Mesenteric fat pad (tissue), 1 donor: ENCODE data around the gene GFRA3. TPM values are rescaled to one million over a fixed set of nuclear protein-coding genes. Genes with fewer than 3 reads are reported as not detected.

Experiments used
- total RNA-seq: library from RNA; stranded (reverse); fragmentation: NEBNext Ultra II Directional; extraction: Animal tissue kit (Norgen Biotek cat#: 25700); gene quantifications from one replicate; pipeline ENCODE4 v1.2.1, GENCODE V29; 2021
- donor health status: DM: yes; HTN: yes; CAD: no.

The GFRA3 gene
- total RNA-seq, 1 donor from 2014 or later: not detected

Other genes with a start within 250 kb of the GFRA3 start
- 39.3 TPM for gene FAM13B, start 241.5 kb downstream of the GFRA3 start, total RNA-seq
- not detected for gene WNT8A, start 190.6 kb downstream of the GFRA3 start, total RNA-seq
- gene NME5, start 135.2 kb downstream of the GFRA3 start, total RNA-seq: 0.71 TPM
- gene BRD8, start 96.0 kb downstream of the GFRA3 start, total RNA-seq: 23.8 TPM
- gene KIF20A, start 95.5 kb downstream of the GFRA3 start, total RNA-seq: not detected
- 18.1 TPM for gene CDC23, start 61.3 kb downstream of the GFRA3 start, total RNA-seq
- not detected for gene CDC25C, start 57.2 kb upstream of the GFRA3 start, total RNA-seq
- 25.7 TPM for gene FAM53C, start 63.6 kb upstream of the GFRA3 start, total RNA-seq
- gene KDM3B, start 78.1 kb upstream of the GFRA3 start, total RNA-seq: 54.1 TPM
- gene REEP2, start 164.4 kb upstream of the GFRA3 start, total RNA-seq: 2.6 TPM
- 639 TPM for gene EGR1, start 190.9 kb upstream of the GFRA3 start, total RNA-seq